AG10803 (cell line): Measurements from ENCODE around the gene TMF1.

Experiments
- DNase-seq: peaks from one replicate; pipeline ENCODE4 v3.0.0; 2010; ENCODE audit warnings: low read depth
- H3K4me3 ChIP-seq: 2 replicates; pipeline ENCODE4 v1.5.1; 2011; ENCODE audit warnings: mild to moderate bottlenecking, low read length, control low read depth
- CTCF ChIP-seq: conservative IDR thresholded peaks from 2 replicates; pipeline ENCODE4 v1.5.1; 2011; ENCODE audit warnings: mild to moderate bottlenecking, low read length, control low read depth, inconsistent platforms

TMF1 gene

GRCh38 chr3:69051756-69052471, at the start of gene TMF1:
Gene TMF1, minus strand, starts transcription at chr3:69052333. Its CDS starts 247 bp downstream, at chr3:69052086.
- DNase-seq: peak; percentile 99
- no peak for TF ChIP-seq CTCF
- peak within 1 kb of the TSS; percentile 91 for H3K4me3 ChIP-seq

- no peak for TF ChIP-seq CTCF
- DNase-seq: no peak
- H3K4me3 ChIP-seq: no peak overlapping the region
Observed at GRCh38 chr3:69099576-69099975, 47.4 kb upstream of the TMF1 start.

DNA sequence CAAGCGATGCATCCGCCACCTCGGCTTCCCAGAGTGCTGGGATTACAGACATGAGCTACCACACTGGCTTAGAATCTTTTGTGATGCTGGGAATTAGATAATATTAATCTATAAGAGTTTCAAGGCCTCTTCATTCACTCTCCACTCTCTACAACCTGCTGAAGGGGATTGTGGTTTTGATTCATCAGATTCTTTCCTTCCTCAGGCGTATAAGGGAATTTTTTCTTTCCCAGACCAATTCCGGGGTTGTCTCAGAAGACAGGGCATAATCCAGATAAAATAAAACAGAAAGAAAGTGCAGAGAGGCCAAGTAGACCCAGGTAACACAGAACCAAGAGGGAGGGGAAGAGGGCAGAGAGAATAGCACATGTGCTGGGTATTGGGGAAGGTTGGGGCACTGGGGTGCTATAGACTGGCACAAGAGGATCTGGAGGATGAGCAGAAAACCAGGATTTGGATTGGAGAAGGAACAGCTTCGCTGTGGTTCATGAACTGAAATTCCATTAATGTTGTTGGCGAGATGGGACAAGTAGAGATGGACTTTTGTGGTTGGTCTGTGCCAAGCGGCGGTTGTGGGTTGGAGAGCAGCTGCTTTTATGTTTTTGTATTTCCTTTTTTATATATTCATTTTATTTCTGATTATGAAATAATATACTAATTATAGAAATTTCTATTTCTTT, 45.4 kb upstream of the TMF1 start:
- TF ChIP-seq CTCF: no peak
- H3K4me3 ChIP-seq: no peak overlapping the region
- no peak for DNase-seq

GRCh38 chr3:69096299-69096698, 44.2 kb upstream of the TMF1 start:
- no peak for DNase-seq
- H3K4me3 ChIP-seq: no peak overlapping the region
- no peak for TF ChIP-seq CTCF

DNA sequence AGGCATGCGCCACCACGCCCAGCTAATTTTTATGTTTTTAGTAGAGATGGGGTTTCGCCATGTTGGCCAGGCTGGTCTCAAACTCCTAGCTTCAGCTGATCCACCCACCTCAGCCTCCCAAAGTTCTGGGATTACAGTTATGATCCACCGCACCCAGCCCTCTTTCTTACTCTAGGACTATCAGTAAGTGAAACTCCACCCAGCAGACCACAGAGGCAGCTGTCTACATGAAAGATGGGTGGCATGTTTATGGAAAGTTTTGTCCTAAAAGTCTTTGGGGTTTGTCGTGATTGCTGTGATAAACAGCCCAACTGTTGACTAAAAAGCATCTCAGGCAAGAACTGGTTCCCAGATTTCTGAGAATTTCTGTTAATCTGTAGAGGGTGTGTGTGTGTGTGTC, 43.5 kb upstream of the TMF1 start:
- no peak for DNase-seq

DNA sequence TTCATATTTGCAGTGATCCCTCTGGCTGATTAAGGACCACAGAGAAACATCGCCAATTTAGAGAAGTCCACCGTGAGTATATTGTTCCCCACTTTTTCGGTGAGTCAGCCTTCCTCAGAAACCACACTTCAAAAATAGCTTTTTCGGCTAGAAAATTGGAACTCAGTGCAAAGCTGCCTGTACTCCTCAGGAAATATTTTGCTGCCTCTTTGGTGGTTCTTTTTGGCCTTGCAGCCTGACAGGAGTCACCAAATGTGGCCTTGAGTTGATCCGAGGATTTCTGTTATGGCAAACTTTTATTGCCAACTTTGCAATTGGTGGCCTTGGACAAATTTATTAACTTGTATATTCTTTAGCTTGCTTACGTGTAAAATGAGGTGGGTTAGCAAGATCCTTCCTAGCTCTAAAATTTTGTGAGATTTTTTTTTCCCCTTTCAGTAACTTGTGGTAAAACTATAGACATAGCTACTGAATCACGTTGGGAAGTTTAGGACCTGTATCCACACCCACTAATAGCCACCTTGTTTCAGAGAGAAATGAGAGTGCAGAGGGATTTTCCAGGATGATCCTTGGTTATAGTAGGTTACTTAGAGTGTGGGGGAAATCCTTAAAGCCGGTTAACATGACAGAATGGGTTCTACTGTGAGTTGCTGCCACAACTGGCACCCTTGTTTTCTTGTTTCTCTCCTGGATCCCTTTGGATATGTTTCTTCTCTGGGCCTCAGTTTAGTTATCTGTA, 42.5 kb upstream of the TMF1 start:
- no peak overlapping the region for H3K4me3 ChIP-seq
- DNase-seq: peak; percentile 55
- no peak for TF ChIP-seq CTCF

More for the DNA sequence above, 43.5 kb upstream of the TMF1 start:
- no peak overlapping the region for H3K4me3 ChIP-seq
- no peak for TF ChIP-seq CTCF
